ENCODE measurements around the gene CACNA1C.

- no peak for TF ChIP-seq GATA3 (IDR thresholded peaks at IDR 0.05; ENCODE audit: low read depth, low read length)
- TF ChIP-seq GATA2 (IDR thresholded peaks at IDR 0.05; ENCODE audit: low read depth, low read length): no peak
These were observed 414.8 kb downstream of the CACNA1C start for GRCh38 chr12:2467447-2468195.
